Renal cortical epithelial cell (primary cell): ENCODE results near the gene DNAH5. TPM values are rescaled to one million over a fixed set of nuclear protein-coding genes. Genes with fewer than 3 reads are reported as not detected.
"Not testable (repeated sequence)": the region's sequence is repeated elsewhere in the genome, so short reads cannot be mapped to it uniquely, and the experiment has no call there.

ENCODE experiments used
- DNase-seq: peaks from one replicate; pipeline ENCODE4 v3.0.0-alpha.2; 2011; ENCODE audit warnings: low read depth
- total RNA-seq: library from RNA; depleted of rRNA; stranded (reverse); fragments of >200 nt; gene quantifications from 2 replicates; pipeline ENCODE4 v1.2.3, GENCODE V29; 2014

Gene DNAH5
- total RNA-seq, 1 donor from 2014 or later = 7.7 TPM

- no peak for DNase-seq
These were observed 111.0 kb downstream of the DNAH5 start for GRCh38 chr5:13833440-13833839.

GRCh38 chr5:13831351-13831750 lies 113.1 kb downstream of the DNAH5 start:
- peak; percentile 90 for DNase-seq

GRCh38 chr5:13830536-13830935 lies 114.0 kb downstream of the DNAH5 start:
- no peak for DNase-seq

GRCh38 chr5:13821366-13821765 lies 123.1 kb downstream of the DNAH5 start:
- DNase-seq = no peak

- DNase-seq = peak; percentile 69
These were observed 128.4 kb downstream of the DNAH5 start for GRCh38 chr5:13816126-13816525.

GRCh38 chr5:13814301-13814700 lies 130.2 kb downstream of the DNAH5 start:
- peak; percentile 33 for DNase-seq

- no peak for DNase-seq
These were observed 134.6 kb downstream of the DNAH5 start for GRCh38 chr5:13809921-13810320.

- DNase-seq = no peak
These were observed 140.2 kb downstream of the DNAH5 start for GRCh38 chr5:13804336-13804735.

- not testable (repeated sequence) for DNase-seq
These were observed 145.9 kb downstream of the DNAH5 start for GRCh38 chr5:13798569-13798968.

GRCh38 chr5:13785781-13786415 lies 158.6 kb downstream of the DNAH5 start:
- DNase-seq = no peak

- no peak for DNase-seq
These were observed 160.8 kb downstream of the DNAH5 start for GRCh38 chr5:13783726-13784125.

- DNase-seq = no peak
These were observed 164.4 kb downstream of the DNAH5 start for GRCh38 chr5:13780081-13780480.

GRCh38 chr5:13773649-13774048 lies 170.8 kb downstream of the DNAH5 start:
- no peak for DNase-seq

- DNase-seq = no peak
These were observed 173.4 kb downstream of the DNAH5 start for GRCh38 chr5:13771011-13771571.

- DNase-seq = no peak
These were observed 178.3 kb downstream of the DNAH5 start for GRCh38 chr5:13766236-13766635.

- no peak for DNase-seq
These were observed 180.8 kb downstream of the DNAH5 start for GRCh38 chr5:13763719-13764118.

- DNase-seq = peak; percentile 52
These were observed 194.7 kb downstream of the DNAH5 start for GRCh38 chr5:13749766-13750165.

GRCh38 chr5:13746026-13746425 lies 198.5 kb downstream of the DNAH5 start:
- peak; percentile 4 for DNase-seq

- peak; percentile 84 for DNase-seq
These were observed 199.0 kb downstream of the DNAH5 start for GRCh38 chr5:13745508-13745907.

GRCh38 chr5:13740471-13740870 lies 204.0 kb downstream of the DNAH5 start:
- DNase-seq = no peak

- no peak for DNase-seq
These were observed 205.0 kb downstream of the DNAH5 start for GRCh38 chr5:13739479-13739878.

- peak; percentile 48 for DNase-seq
These were observed 208.8 kb downstream of the DNAH5 start for GRCh38 chr5:13735691-13736090.

GRCh38 chr5:13731121-13731628 lies 213.3 kb downstream of the DNAH5 start:
- peak; percentile 17 for DNase-seq

- DNase-seq = no peak
These were observed 235.6 kb downstream of the DNAH5 start for GRCh38 chr5:13708906-13709305.
